NB4 (cell line): Measurements from ENCODE around the gene PARD3.

Experiments used
- DNase-seq: peaks from one replicate; pipeline ENCODE4 v3.0.0; 2010; ENCODE audit warnings: low read depth
- H3K4me3 ChIP-seq: one replicate; pipeline ENCODE4 v1.5.1; 2011; ENCODE audit warnings: mild to moderate bottlenecking, low read depth, low read length, moderate library complexity
- CTCF ChIP-seq: IDR thresholded peaks from one replicate; pipeline ENCODE4 v1.5.1; 2012; ENCODE audit warnings: low read depth, low read length
- MAX ChIP-seq: IDR thresholded peaks from 2 replicates; pipeline ENCODE4 v1.6.1; 2011; ENCODE audit warnings: low read depth, low read length
- MYC ChIP-seq: IDR thresholded peaks from 2 replicates; pipeline ENCODE4 v1.6.1; 2011; ENCODE audit warnings: low read depth, low read length
- POLR2A ChIP-seq: IDR thresholded peaks from 2 replicates; pipeline ENCODE4 v1.6.1; 2011; ENCODE audit warnings: mild to moderate bottlenecking; ENCODE audit not compliant: insufficient read length; ENCODE audit errors: extremely low read depth

The PARD3 gene

DNA sequence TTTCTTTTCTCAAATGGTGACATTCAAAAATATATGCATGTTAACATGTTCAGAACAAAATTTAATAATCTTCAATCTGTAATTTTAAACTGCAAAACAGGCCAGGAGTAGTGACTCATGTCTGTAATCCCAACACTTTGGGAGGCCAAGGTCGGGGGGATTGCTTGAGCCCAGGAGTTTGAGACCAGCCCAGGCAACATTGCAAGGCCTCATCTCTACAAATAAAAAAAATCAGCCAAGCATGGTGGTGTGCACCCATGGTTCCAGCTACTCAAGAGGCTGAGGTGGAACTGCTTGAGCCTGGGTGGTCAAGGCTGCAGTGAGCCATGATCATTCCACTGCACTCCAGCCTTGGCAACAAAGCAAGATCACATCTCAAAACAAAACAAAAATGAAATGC lies 394.3 kb downstream of the PARD3 start:
- TF ChIP-seq MAX (no peak), CTCF (no peak), MYC (no peak), POLR2A (no peak)
- DNase-seq = no peak
- H3K4me3 ChIP-seq = no peak overlapping the region

- DNase-seq = no peak
- H3K4me3 ChIP-seq = no peak overlapping the region
- TF ChIP-seq CTCF (no peak), POLR2A (no peak), MAX (no peak), MYC (no peak)
These were observed 394.8 kb downstream of the PARD3 start for GRCh38 chr10:34420273-34420672.

DNA sequence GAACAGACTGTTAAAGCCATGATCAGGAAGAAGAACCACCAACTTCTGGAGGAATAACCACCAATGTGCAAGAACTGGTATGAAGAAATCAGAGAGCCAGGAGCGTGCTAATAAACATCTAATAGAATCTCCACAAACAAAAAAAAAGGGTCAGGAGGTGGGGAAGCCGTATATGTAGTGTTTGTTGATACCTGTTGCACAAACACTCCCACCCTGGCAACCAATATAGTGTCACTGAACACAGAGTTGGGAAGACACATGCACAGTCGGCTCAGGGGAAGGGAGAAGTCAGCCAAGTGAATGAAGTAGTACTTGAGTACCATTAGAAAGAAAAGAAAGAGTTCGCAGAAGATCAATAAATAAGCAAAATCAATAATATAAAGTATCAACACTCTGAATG lies 400.1 kb downstream of the PARD3 start:
- no peak for DNase-seq
- no peak for TF ChIP-seq MYC
- TF ChIP-seq MAX = no peak
- no peak for TF ChIP-seq POLR2A
- no peak for TF ChIP-seq CTCF
- H3K4me3 ChIP-seq = no peak overlapping the region

DNA sequence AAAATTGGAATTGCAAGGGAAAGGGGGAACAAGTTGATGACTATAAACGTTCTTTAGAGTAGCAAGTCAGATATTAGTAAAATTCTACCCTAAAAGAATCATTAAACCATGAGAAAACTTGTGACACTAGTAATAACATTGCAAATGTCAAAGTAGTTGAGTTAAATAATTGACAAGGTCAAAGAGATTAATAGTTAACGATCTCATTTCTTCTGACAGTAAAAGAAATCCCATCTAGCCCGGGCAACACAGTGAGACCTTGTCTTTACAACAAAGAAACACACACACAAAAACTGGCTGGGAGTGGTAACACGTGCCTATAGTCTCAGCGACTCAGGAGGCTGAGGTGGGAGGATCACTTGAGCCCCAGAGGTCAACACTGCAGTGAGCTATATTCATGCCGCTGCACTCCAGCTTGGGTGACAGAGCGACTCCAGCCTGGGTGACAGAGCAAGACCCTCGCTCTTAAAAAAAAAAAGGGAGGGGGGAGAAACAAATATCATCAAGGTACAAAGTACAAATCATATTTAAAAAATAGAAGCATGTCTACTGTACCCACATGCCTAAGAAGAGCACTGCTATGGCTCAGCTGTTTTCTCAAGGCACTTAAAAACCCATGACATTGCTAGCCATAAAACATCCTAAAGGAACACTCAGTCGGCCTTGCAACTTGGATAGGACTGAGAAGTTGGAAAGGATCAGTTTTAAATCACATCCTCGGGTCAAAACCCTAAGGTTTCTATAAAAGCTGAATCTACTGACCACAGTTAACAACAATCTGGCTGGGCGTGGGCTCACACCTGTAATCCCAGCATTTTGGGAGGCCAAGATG lies 401.1 kb downstream of the PARD3 start:
- no peak for TF ChIP-seq CTCF
- no peak for DNase-seq
- no peak overlapping the region for H3K4me3 ChIP-seq

DNA sequence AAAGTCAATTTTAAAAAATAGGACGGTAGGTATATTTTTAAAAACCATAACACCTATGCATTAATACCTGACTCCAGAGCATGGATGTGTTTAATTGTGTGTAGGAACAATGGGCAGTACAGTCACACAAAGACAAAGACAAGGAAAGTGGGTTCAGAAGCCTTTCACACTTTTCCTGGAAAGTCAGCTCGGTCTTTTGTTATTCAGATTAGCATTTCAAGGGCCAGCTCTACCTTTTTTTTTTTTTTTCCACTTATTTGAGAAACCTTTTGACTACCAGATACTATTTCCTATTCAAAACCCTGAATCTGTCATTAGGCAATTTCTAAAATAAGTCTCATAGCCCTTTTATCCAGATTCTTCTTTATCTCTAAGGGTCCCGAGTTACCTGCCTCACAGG lies 401.9 kb downstream of the PARD3 start:
- TF ChIP-seq MAX (no peak), CTCF (no peak), POLR2A (no peak), MYC (no peak)
- DNase-seq = no peak

DNA sequence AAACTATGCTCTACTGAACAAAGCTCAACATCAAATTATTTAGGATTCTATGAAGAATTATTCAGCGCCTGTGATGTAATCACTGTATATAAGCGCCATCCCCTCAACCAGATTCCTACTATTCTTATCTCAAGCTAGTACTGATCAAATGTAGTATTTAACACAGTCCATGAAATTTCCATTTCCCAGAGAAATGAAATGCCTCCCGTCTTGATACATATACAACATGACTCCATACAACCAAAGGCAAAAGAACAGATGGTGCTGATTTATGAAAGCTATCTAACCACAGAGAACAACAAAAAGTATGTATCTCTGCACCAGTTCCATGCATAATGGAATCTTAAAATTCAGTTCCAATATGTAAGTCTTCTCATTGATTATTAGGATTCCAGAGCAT lies 406.1 kb downstream of the PARD3 start:
- H3K4me3 ChIP-seq = no peak overlapping the region
- no peak for TF ChIP-seq MAX
- no peak for TF ChIP-seq MYC
- TF ChIP-seq CTCF = no peak
- TF ChIP-seq POLR2A = no peak
- DNase-seq = no peak

More for the DNA sequence above, 401.9 kb downstream of the PARD3 start:
- H3K4me3 ChIP-seq = no peak overlapping the region
